ENCODE measurements around the gene TNMD.

DNA sequence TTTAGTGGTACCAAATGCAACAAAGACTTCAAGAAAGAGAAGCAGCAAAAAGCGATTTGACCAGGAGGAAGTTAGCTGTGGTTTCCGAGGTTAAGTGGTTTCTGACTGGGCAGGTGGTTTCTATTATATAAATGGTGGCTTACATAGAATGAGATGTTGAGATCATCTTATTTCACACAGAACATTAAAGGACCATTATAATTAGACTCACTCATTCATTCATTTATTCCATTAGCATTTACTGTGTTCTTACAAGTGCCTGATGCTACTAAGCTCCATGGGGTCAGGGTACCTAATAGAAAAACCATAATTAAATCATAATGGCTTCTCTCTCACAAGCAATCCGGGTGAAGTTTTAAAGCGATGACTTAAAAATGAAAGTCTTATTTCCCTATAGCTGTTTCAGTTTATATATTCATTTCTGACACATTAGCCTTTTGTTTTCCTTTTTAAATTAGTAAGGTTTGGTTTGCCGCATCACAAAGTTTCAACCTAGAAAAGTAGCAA is 41.3 kb downstream of the TNMD start:
- TF ChIP-seq, protein P1, sequence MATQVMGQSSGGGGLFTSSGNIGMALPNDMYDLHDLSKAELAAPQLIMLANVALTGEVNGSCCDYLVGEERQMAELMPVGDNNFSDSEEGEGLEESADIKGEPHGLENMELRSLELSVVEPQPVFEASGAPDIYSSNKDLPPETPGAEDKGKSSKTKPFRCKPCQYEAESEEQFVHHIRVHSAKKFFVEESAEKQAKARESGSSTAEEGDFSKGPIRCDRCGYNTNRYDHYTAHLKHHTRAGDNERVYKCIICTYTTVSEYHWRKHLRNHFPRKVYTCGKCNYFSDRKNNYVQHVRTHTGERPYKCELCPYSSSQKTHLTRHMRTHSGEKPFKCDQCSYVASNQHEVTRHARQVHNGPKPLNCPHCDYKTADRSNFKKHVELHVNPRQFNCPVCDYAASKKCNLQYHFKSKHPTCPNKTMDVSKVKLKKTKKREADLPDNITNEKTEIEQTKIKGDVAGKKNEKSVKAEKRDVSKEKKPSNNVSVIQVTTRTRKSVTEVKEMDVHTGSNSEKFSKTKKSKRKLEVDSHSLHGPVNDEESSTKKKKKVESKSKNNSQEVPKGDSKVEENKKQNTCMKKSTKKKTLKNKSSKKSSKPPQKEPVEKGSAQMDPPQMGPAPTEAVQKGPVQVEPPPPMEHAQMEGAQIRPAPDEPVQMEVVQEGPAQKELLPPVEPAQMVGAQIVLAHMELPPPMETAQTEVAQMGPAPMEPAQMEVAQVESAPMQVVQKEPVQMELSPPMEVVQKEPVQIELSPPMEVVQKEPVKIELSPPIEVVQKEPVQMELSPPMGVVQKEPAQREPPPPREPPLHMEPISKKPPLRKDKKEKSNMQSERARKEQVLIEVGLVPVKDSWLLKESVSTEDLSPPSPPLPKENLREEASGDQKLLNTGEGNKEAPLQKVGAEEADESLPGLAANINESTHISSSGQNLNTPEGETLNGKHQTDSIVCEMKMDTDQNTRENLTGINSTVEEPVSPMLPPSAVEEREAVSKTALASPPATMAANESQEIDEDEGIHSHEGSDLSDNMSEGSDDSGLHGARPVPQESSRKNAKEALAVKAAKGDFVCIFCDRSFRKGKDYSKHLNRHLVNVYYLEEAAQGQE (IDR thresholded peaks at IDR 0.05; ENCODE audit: insufficient replicate concordance, low read depth) = no peak
- TF ChIP-seq, protein P2, sequence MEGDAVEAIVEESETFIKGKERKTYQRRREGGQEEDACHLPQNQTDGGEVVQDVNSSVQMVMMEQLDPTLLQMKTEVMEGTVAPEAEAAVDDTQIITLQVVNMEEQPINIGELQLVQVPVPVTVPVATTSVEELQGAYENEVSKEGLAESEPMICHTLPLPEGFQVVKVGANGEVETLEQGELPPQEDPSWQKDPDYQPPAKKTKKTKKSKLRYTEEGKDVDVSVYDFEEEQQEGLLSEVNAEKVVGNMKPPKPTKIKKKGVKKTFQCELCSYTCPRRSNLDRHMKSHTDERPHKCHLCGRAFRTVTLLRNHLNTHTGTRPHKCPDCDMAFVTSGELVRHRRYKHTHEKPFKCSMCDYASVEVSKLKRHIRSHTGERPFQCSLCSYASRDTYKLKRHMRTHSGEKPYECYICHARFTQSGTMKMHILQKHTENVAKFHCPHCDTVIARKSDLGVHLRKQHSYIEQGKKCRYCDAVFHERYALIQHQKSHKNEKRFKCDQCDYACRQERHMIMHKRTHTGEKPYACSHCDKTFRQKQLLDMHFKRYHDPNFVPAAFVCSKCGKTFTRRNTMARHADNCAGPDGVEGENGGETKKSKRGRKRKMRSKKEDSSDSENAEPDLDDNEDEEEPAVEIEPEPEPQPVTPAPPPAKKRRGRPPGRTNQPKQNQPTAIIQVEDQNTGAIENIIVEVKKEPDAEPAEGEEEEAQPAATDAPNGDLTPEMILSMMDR (IDR thresholded peaks at IDR 0.05; ENCODE audit: insufficient read depth, low read length) = no peak
- TF ChIP-seq POLR2AphosphoS5 (IDR thresholded peaks at IDR 0.05; ENCODE audit: low read depth) (no peak), GABPA (IDR thresholded peaks at IDR 0.05; ENCODE audit: low read depth) (no peak), SPI1 (IDR thresholded peaks at IDR 0.05; ENCODE audit: borderline replicate concordance, low read depth) (no peak)

All from HL-60 (cell line).